NCI-H1105 (cell line): ENCODE measurements around the gene MUSK.
"Not testable (repeated sequence)": the region's sequence is repeated elsewhere in the genome, so short reads cannot be mapped to it uniquely, and the experiment has no call there.

Experiments used
- DNase-seq: peaks from one replicate; lab custom pipeline; 2025; lab: John Stamatoyannopoulos, UW

The MUSK gene

GRCh38 chr9:110810262-110810976 is 141.8 kb downstream of the MUSK start:
- DNase-seq: no peak

DNA sequence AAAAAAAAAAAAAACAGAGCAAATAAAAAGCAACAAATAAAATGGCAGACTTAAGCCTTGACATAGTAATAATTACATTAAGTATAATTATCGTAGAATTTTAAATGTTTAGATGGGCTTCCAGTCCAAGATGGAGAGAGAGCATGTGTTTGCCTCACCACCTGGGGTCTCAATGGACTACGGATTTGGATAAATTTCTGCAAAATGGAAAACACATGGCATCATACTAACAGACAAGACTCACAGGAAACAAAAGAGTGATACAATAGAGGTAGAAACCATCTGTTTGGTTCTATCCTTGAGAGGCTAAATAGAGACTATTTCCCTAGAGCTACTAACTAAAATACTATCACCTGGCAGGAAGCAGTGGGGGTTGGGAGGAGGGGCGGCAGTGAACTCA is 144.3 kb downstream of the MUSK start:
- no peak for DNase-seq

DNA sequence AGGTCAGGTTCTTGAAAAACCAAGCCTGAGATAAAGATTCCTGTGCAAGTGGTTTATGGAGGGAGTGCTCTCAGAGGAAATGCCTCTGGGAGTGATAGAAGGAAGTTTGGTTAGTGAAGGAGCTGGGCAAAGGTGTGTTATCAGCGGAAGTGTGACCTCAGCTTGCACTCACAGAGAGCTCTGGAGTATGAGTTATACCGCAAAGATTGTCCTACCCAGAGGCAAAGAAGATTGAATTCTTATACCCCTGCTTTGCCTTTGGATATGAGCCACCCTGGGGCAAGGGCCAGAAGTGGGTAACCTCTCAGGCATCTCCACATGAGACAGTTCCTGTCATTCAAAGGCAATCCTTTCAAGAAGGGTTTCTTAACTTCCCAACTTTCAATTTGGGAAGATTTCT is 145.6 kb downstream of the MUSK start:
- DNase-seq: no peak

- DNase-seq: no peak
Measured at GRCh38 chr9:110815361-110815760, 146.8 kb downstream of the MUSK start.

DNA sequence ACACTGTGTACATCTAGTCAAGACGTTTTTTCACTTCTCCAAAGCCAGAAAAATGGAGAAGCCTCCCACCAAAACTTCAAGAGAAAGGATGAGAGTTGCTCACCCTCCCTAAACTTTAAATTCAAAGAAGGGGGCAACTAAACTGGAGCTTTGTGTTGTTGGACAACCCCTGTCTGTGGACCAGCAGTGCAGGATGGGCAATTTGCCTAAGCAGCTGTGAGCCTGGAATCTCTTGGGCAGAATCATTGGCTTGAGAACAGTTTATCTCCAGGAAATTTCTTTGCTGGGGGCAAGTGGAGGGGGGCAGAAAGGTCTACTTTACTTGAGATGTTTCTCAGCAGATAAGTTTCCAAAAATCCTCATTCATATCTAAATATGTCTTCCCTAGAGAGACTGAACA is 151.8 kb downstream of the MUSK start:
- no peak for DNase-seq

GRCh38 chr9:110821064-110821463 is 152.5 kb downstream of the MUSK start:
- no peak for DNase-seq

DNA sequence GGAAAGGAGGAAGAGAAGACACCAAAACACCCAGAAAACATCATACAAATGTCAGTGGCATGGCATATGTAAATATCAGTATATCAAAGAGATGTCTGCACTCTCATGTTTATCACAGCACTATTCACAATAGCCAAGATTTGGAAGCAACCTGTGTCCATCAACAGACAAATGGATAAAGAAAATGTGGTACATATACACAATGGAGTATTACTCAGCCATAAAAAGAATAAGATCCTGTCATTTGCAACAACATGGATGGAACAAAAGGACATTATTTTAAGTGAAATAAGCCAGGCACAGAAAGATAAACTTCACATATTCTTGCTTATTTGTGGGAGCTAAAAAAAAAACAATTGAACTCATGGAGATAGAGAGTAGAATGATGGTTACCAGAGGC is 156.5 kb downstream of the MUSK start:
- not testable (repeated sequence) for DNase-seq

- DNase-seq: no peak
Measured at GRCh38 chr9:110825950-110826349, 157.4 kb downstream of the MUSK start.

DNA sequence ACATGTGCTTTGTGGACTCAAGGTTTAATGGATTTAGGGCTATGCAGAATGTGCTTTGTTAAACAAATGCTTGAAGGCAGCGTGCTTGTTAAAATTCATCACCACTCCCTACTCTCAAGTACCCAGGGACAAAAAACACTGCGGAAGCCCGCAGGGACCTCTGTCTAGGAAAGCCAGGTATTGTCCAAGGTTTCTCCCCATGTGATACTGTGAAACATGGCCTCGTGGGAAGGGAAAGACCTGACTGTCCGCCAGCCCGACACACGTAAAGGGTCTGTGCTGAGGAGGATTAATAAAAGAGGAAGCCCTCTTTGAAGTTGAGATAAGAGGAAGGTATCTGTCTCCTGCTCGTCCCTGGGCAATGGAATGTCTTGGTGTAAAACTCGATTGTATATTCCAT is 157.8 kb downstream of the MUSK start:
- DNase-seq: not testable (repeated sequence)

DNA sequence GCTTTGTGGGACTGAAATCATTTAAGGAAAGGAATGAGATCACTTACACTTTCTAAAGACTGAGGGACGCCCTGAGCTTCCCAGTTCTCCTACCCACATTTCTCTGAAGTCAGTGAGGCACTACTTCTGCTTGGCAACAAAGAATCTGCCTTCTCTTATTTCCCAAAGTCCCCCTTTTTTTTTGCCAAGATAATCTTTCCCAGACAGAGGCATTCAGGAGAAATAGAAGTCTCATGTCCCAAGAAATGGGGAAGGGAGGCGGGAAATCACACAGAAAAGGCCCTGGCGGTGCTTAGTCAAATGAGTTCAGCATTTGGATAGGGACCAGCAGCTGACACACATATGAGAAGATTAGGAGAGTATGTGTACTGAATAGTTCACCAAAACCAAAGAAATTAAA is 159.7 kb downstream of the MUSK start:
- DNase-seq: no peak

DNA sequence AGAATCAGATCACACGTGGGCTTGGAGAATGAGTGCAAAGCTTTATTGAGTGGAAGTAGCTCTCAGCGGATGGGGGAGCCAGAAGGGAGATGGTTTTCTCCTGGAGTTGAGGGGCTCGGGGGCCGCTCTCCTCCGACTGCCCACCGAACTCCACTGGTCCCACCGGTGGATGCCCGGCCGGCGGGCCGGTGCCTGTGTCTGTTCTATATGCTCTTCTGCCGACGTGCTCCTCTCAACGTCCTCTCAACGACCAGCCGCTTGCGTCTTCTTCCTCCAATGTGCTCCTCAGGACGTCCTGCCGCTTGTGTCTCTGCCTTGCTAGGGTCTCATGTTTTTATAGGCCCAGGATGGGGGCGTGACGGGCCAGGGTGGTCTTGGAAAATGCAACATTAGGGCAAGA is 161.9 kb downstream of the MUSK start:
- DNase-seq: no peak

DNA sequence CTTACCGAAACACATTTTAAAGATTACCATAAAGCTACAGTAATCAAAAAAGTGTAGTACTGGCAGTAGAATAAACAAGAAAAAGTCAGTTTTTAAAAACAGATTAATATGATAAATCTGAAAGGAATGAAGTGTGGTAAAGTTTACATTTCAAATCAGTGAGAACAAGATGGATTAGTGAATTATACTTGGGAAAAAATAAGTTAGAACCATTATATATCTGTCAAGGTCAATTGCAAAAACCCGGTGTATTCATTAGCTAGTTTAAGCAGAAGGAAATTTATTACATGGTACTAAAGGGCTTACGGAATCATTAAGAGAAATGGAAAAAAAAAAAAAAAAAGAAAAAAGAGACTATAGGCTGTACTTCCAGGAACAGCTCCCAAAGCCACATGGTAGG is 164.3 kb downstream of the MUSK start:
- DNase-seq: no peak

GRCh38 chr9:110835404-110835803 is 166.8 kb downstream of the MUSK start:
- no peak for DNase-seq

- no peak for DNase-seq
Measured at GRCh38 chr9:110835859-110836271, 167.3 kb downstream of the MUSK start.

- no peak for DNase-seq
Measured at GRCh38 chr9:110837401-110838005, 168.9 kb downstream of the MUSK start.

- DNase-seq: no peak
Measured at GRCh38 chr9:110842169-110842568, 173.6 kb downstream of the MUSK start.

DNA sequence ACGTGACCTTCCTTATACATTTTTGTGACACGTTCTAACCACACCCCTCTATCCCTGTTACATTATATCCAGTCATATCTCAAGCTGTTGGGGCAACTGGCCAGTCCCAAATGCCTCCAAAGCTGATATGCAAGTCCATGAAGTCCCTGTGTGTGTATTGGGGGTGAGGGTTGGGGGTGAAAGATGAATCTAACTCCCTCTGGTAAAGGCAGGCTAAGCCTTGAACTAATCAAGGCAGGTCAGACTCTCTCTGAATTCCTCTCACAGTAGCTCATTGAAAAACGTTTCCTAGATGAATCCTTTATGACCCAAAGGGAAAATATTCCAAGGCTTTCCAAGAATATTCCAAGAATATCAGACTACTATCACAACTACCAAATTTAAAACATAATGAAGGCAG is 174.4 kb downstream of the MUSK start:
- DNase-seq: no peak

GRCh38 chr9:110844121-110844520 is 175.5 kb downstream of the MUSK start:
- no peak for DNase-seq

GRCh38 chr9:110846215-110846614 is 177.6 kb downstream of the MUSK start:
- DNase-seq: no peak

- no peak for DNase-seq
Measured at GRCh38 chr9:110847671-110848070, 179.1 kb downstream of the MUSK start.

DNA sequence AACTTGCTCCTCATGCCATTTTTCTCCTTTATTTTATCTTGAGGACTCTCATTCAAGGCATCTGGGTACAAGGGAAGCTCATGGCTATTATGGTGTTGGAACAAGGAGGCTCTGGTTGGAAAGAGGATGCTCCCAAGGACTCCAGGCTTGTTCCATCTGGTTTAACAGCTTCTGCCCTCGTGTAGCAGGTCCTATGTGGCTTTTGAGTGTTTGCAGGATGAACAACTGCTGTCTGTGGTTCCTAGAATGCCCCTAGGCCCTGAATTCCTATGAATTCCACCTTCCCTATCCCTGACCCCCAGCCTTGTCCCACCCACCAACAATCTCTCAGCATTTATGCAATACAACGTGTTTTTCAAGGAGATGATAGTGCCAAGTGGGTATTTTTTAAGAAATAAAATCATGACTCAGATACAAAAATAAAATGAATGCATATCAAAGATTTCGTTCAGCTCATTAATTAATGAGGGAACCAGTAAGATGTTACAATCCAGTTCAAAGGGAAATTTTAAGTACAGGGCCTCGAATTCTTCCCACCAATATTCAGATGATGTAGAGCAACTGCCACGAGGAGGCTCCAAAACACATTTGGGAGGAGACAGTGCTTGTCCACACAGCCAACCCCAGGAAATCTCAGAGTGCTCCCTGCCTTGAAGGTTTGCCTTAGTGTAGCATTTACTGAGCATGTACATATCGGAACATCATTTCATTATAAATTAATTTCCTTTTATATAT is 182.0 kb downstream of the MUSK start:
- no peak for DNase-seq
